ENCODE results near the gene PACRG. TPM values are rescaled to one million over a fixed set of nuclear protein-coding genes. Genes with fewer than 3 reads are reported as not detected.

Gene PACRG
- total RNA-seq, 4 donors from 2014 or later = 0.95 to 1.3 TPM; not detected in 2

GRCh38 chr6:163335056-163335455 is 607.3 kb downstream of the PACRG start:
- Histone ChIP-seq H3K4me3 (no peak overlapping the region), H3K9me3 (no peaks in the 10 kb centered on the region), H3K27me3 (no peaks in the 10 kb centered on the region), H3K27ac (peak overlapping the region in 3 of 4 donors; percentile 51 to 68 (median 60)), H3K36me3 (no peaks in the 10 kb centered on the region), H3K4me1 (peaks cover 8 to 31% (median 10%) of the 10 kb centered on the region in 3 donors)
- intact Hi-C loops (cut with DNase I) = no loop called here
- DNase-seq = no peak
- 50 to 93% methylated on average over 1 to 6 of the region's 7 CpGs for WGBS, 2 donors
- TF ChIP-seq, protein P1, sequence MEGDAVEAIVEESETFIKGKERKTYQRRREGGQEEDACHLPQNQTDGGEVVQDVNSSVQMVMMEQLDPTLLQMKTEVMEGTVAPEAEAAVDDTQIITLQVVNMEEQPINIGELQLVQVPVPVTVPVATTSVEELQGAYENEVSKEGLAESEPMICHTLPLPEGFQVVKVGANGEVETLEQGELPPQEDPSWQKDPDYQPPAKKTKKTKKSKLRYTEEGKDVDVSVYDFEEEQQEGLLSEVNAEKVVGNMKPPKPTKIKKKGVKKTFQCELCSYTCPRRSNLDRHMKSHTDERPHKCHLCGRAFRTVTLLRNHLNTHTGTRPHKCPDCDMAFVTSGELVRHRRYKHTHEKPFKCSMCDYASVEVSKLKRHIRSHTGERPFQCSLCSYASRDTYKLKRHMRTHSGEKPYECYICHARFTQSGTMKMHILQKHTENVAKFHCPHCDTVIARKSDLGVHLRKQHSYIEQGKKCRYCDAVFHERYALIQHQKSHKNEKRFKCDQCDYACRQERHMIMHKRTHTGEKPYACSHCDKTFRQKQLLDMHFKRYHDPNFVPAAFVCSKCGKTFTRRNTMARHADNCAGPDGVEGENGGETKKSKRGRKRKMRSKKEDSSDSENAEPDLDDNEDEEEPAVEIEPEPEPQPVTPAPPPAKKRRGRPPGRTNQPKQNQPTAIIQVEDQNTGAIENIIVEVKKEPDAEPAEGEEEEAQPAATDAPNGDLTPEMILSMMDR (IDR thresholded peaks at IDR 0.05) = no peak
- no peak for TF ChIP-seq POLR2A (IDR thresholded peaks at IDR 0.05)

DNA sequence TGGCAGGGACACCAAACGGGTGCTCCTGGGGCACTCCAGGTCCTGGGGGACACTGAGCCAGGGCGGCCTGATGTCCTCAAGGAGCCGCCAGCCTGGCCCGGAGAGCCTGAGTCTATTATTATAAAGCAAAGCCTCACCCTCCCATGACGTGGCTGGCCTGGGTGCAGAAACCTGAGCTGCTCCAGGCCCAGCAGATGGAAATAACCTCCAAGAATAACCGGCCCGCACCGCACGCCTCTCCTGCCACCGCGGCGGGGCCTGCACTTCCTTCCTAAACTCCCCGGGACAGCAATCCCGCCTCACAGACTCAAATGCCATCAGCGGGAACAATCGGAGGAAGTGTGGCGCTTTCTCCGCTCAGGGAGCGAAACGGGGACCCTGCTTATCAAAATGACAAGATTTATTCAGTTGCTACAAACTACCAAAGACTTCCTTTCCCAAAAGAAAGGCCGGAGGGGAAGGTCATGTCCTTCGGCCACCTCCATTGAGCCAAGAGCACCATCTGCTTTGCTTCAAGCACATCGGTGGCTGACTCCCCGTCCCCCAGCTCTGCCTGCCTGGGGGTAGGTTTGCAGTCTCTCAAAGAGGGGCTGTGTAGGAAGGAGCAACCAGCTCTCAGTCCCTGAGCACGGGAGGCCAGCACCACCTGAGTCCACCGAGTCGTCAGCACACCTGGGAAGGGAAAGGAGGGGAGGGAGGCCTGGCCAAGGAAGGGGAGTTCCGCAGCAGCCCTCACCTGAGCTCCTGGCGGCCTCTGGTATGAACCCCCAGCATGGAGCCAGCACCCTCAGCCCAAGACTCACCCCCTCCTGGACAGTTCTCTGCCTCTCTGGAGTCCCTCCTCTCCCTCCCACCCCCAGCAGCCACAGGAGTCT is 608.1 kb downstream of the PACRG start:
- H3K4me1 ChIP-seq = peaks cover 8 to 31% (median 10%) of the 10 kb centered on the region in 3 donors
- DNase-seq = no peak
- H3K27ac ChIP-seq = peak overlapping the region in 3 of 4 donors; percentile 51 to 68 (median 60)
- 51 to 61% methylated on average over 11 to 16 of the region's 29 CpGs for WGBS, 2 donors
- H3K27me3 ChIP-seq = no peaks in the 10 kb centered on the region
- no peaks in the 10 kb centered on the region for H3K9me3 ChIP-seq
- no peak for TF ChIP-seq POLR2A (IDR thresholded peaks at IDR 0.05)
- TF ChIP-seq, protein P1 (IDR thresholded peaks at IDR 0.05) = no peak
- no peaks in the 10 kb centered on the region for H3K36me3 ChIP-seq
- H3K4me3 ChIP-seq = peak overlapping the region in 1 of 4 donors; percentile 12
- intact Hi-C loops (cut with DNase I) = no loop called here

DNA sequence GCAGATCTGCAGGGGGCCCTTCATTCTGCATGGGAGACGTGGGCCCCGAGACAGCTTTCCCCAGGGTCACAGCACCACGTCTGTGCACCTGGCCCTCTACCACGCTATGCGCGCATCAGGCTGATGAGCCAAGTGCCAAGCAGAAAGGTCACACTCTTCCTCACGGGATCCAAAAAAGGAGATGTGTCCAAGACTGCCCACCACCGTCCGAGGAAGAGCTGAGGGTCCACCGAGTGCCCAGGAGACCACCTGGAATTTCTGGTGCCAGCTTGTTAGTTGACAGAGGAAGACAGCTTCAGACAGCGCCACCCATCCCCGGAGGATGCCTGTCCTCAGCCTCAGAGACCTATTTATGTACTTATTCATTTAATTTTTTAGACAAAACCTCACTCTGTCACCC is 609.2 kb downstream of the PACRG start:
- peaks cover 8 to 31% (median 10%) of the 10 kb centered on the region in 3 donors for H3K4me1 ChIP-seq
- no peak overlapping the region for H3K4me3 ChIP-seq
- H3K27ac ChIP-seq = no peak overlapping the region
- intact Hi-C loops (cut with DNase I) = no loop called here
- H3K9me3 ChIP-seq = no peaks in the 10 kb centered on the region
- no peaks in the 10 kb centered on the region for H3K36me3 ChIP-seq
- 88 to 100% methylated on average over 4 to 11 of the region's 12 CpGs for WGBS, 2 donors
- TF ChIP-seq, protein P1 (IDR thresholded peaks at IDR 0.05) = no peak
- no peak for TF ChIP-seq POLR2A (IDR thresholded peaks at IDR 0.05)
- DNase-seq = no peak
- no peaks in the 10 kb centered on the region for H3K27me3 ChIP-seq

DNA sequence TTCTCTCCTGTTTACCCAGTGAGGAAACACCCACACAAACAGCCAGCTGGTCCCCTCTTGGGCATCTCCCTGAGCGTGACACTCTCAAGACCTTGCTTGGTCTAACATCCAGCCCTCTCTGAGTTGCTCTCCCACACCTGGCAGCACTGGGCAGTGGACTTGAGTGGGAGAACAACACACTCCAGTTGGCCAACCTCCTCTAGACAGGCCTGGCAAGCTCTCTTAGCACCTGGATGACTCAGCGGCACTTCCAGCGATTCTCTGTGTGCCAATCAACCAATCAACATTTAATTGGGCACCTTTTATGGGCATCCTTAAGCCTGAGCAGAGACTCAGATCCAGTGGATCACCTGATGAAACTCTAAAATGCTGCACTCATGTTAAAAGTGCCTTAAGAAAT is 610.2 kb downstream of the PACRG start:
- no peaks in the 10 kb centered on the region for H3K27me3 ChIP-seq
- no peak for DNase-seq
- 70% methylated on average over 2 of the region's 3 CpGs; no CpG with 5 or more reads in 1 of the 2 donors for WGBS, 2 donors
- TF ChIP-seq POLR2A (IDR thresholded peaks at IDR 0.05) = no peak
- TF ChIP-seq, protein P1 (IDR thresholded peaks at IDR 0.05) = no peak
- H3K9me3 ChIP-seq = no peaks in the 10 kb centered on the region
- H3K27ac ChIP-seq = no peak overlapping the region
- no peaks in the 10 kb centered on the region for H3K36me3 ChIP-seq
- intact Hi-C loops (cut with DNase I) = no loop called here
- H3K4me3 ChIP-seq = no peak overlapping the region
- peaks cover 8 to 31% (median 10%) of the 10 kb centered on the region in 3 donors for H3K4me1 ChIP-seq

- intact Hi-C loops (cut with DNase I) = no loop called here
- Histone ChIP-seq H3K4me3 (no peak overlapping the region), H3K27ac (peak overlapping the region in 1 of 4 donors; percentile 26), H3K36me3 (no peaks in the 10 kb centered on the region), H3K4me1 (peaks cover 8 to 31% (median 10%) of the 10 kb centered on the region in 3 donors), H3K27me3 (no peaks in the 10 kb centered on the region), H3K9me3 (no peaks in the 10 kb centered on the region)
- DNase-seq = no peak
- TF ChIP-seq, protein P1 (IDR thresholded peaks at IDR 0.05) = no peak
- TF ChIP-seq POLR2A (IDR thresholded peaks at IDR 0.05) = no peak
- 61 to 72% methylated on average over 12 of the region's 12 CpGs for WGBS, 2 donors
Measured at GRCh38 chr6:163338671-163339405, 611.1 kb downstream of the PACRG start.
